DND-41 (cell line): Measurements from ENCODE around the gene CENPP.

Experiments used
- EZH2 ChIP-seq: IDR thresholded peaks from 3 replicates; pipeline ENCODE4 v1.6.1; 2012; ENCODE audit warnings: borderline replicate concordance, low read depth, mild to moderate bottlenecking, moderate library complexity, low read length, inconsistent platforms; ENCODE audit not compliant: severe bottlenecking
- TF ChIP-seq, protein P1 (sequence below): IDR thresholded peaks from 2 replicates; pipeline ENCODE4 v1.5.1; 2012; ENCODE audit warnings: borderline replicate concordance, low read length, moderate library complexity, mild to moderate bottlenecking; ENCODE audit not compliant: poor library complexity, severe bottlenecking; ENCODE audit errors: extremely low read depth

DNA sequence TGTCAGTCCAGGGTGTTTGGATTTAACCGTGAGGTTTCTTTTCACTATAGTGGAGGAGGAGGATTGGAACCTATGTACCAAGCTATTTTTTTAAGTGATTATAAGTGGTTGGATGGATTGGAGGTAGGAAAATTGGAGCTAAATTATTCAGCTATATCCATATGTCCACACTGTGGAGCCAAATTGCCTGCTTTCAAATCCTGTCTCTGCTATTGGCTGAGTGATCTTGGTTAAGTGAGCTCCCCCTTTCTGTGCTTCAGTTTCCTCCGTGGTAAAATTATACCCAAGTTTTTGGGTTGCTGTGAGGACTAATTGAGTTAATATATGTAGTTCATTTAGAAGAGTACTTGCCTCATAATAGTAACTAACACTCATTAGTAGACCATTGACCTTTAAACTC is 2.5 kb downstream of the CENPP start:
- no peak for TF ChIP-seq EZH2
- TF ChIP-seq, protein P1, sequence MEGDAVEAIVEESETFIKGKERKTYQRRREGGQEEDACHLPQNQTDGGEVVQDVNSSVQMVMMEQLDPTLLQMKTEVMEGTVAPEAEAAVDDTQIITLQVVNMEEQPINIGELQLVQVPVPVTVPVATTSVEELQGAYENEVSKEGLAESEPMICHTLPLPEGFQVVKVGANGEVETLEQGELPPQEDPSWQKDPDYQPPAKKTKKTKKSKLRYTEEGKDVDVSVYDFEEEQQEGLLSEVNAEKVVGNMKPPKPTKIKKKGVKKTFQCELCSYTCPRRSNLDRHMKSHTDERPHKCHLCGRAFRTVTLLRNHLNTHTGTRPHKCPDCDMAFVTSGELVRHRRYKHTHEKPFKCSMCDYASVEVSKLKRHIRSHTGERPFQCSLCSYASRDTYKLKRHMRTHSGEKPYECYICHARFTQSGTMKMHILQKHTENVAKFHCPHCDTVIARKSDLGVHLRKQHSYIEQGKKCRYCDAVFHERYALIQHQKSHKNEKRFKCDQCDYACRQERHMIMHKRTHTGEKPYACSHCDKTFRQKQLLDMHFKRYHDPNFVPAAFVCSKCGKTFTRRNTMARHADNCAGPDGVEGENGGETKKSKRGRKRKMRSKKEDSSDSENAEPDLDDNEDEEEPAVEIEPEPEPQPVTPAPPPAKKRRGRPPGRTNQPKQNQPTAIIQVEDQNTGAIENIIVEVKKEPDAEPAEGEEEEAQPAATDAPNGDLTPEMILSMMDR, result peak; percentile 22
